Heart right ventricle (tissue), 16 donors: ENCODE results near the gene CTBP2. TPM values are rescaled to one million over a fixed set of nuclear protein-coding genes. Genes with fewer than 3 reads are reported as not detected.

Experiments used
- ATAC-seq, 8 donors: fragments of 200-7000 bp; cut with Tn5 transposase; one replicate each; pipeline ENCODE4 v1.9.1; 2020; ENCODE audit warnings: mild to moderate bottlenecking in 8 of 8, moderate library complexity in 8 of 8, moderate number of reproducible peaks in 1 of 8
- DNase-seq, 2 donors: peaks; one replicate each; pipeline ENCODE4 v3.0.0-alpha.2; 2020
- H3K27ac ChIP-seq, 10 donors: fragments of 200-600 bp; sonication (generic) in 2 of 10; one replicate each; pipeline versions ENCODE4 v1.5.0 to v1.8.0; 2020 to 2022; ENCODE audit warnings: mild to moderate bottlenecking in 3 of 10
- H3K27me3 ChIP-seq, 7 donors: fragments of 200-600 bp; one replicate each; pipeline ENCODE4 v1.8.0; 2021 to 2022; ENCODE audit warnings: mild to moderate bottlenecking in 2 of 7
- H3K36me3 ChIP-seq, 9 donors: fragments of 200-600 bp; sonication (generic) in 1 of 9; one replicate each; pipeline versions ENCODE4 v1.5.0 to v1.8.0; 2020 to 2022; ENCODE audit warnings: mild to moderate bottlenecking in 2 of 9
- H3K4me1 ChIP-seq, 9 donors: fragments of 200-600 bp; sonication (generic) in 1 of 9; one replicate each; pipeline versions ENCODE4 v1.5.0 to v1.8.0; 2020 to 2022; ENCODE audit warnings: mild to moderate bottlenecking in 4 of 9
- H3K4me3 ChIP-seq, 10 donors: fragments of 200-600 bp; sonication (generic) in 2 of 10; one replicate each; pipeline versions ENCODE4 v1.5.0 to v1.8.0; 2020 to 2022; ENCODE audit warnings: mild to moderate bottlenecking in 7 of 10, moderate library complexity in 2 of 10
- H3K9me3 ChIP-seq, 11 donors: fragments of 200-600 bp in 10 of 11; sonication (generic) in 2 of 11; one replicate each; pipeline versions ENCODE4 v1.5.0 to v1.8.0; 2013 to 2022; ENCODE audit warnings: mild to moderate bottlenecking in 2 of 11, control low read depth in 1 of 11, moderate library complexity in 1 of 11
- CTCF ChIP-seq, 9 donors: fragments of 200-600 bp; sonication (generic) in 2 of 9; IDR thresholded peaks; one replicate each; pipeline versions ENCODE4 v1.5.0 to v1.8.0; 2021 to 2022; ENCODE audit warnings: antibody characterized with exemption in 9 of 9, mild to moderate bottlenecking in 5 of 9, moderate library complexity in 1 of 9
- WGBS, 2 donors: extraction: QIAGEN DNeasy Blood & Tissue Kit; methylation state at CpG; one replicate each; pipeline ENCODE4 v1.1.7; 2013; ENCODE audit warnings: inconsistent platforms in 1 of 2; 5-methylcytosine and 5-hydroxymethylcytosine counted together
- intact Hi-C, 10 donors: fragments of 100-400 bp; cut with DNase I; formaldehyde crosslinking; loops; one replicate each; pipeline versions ENCODE4 v1.11.1 to v1.14.2; 2022
- polyA plus RNA-seq, 2 donors: library from polyadenylated mRNA; stranded (reverse); fragments of 200-250 nt; gene quantifications; one replicate each; pipeline ENCODE4 v1.2.3, GENCODE V29; 2013
- total RNA-seq, 10 donors: library from RNA; stranded (reverse); fragmentation: NEBNext Ultra II Directional in 3 of 10; extraction: Animal tissue kit (Norgen Biotek cat#: 25700) in 3 of 10; gene quantifications; one replicate each; pipeline versions ENCODE4 v1.2.1 to v1.2.4, GENCODE V29; 2021 to 2023
- donor health status: Arrhythmogenic right ventricular cardiomyopathy.
- donor health status: ischemic (EF 13 %, LVEDD 7.1; RV severe dilation, severe dysfunction).
- donor health status: healthy with polysubstance abuse.
- donor health status: DM: no; HTN: yes; CAD: no.
- donor health status: DM: no; HTN: no; CAD: no.
- donor health status: ischemic (EF 25% LVEDD 6.9; RV normal size, moderate dysfunction).
- donor health status: ischemic (EF 25% LVEDD 5.7; RV mildly dilated, moderate dysfunction).
- donor health status: healthy.
- donor health status: DM: yes; HTN: yes; CAD: no.
- donor health status: Ischemic cardiomyopathy.
- donor health status: ischemic (EF 35%, LVEDD 5.7; RV mildly dilated, moderate dysfunction).
- donor health status: nonischemic (EF 11% LVEDD 7.7; RV severe dilation, severe dysfunction).
- donor health status: DM: yes; HTN: yes; CAD: no.
- donor health status: PGD.
- donor health status: ischemic (EF 29% LVEDD 5.4; RV normal size, mild dysfunction).
- donor health status: nonischemic (EF 23%, LVEDD 6.1; RV moderate dilation, normal function).

CTBP2 gene
- total and polyA plus RNA-seq, 12 donors, result 14.7 to 36.2 (median 26.0) TPM

GRCh38 chr10:125206623-125207022 lies 46.3 kb upstream of the CTBP2 start:
- DNase-seq (no peak), ATAC-seq (no peak)
- peaks cover 0 to 5% (median 0%) of the 10 kb centered on the region in 9 donors for H3K4me1 ChIP-seq
- no peaks in the 10 kb centered on the region for H3K27me3 ChIP-seq
- TF ChIP-seq CTCF (IDR thresholded peaks at IDR 0.05), result no peak
- intact Hi-C loops, result no loop called here
- no peaks in the 10 kb centered on the region for H3K36me3 ChIP-seq
- H3K4me3 ChIP-seq, result no peak overlapping the region
- 96% methylated on average over 5 of the region's 5 CpGs for WGBS, 2 donors
- H3K9me3 ChIP-seq, result no peaks in the 10 kb centered on the region
- H3K27ac ChIP-seq, result no peak overlapping the region

GRCh38 chr10:125205431-125205830 lies 45.1 kb upstream of the CTBP2 start:
- H3K27me3 ChIP-seq, result no peaks in the 10 kb centered on the region
- no peak overlapping the region for H3K27ac ChIP-seq
- no peak for TF ChIP-seq CTCF (IDR thresholded peaks at IDR 0.05)
- ATAC-seq (no peak), DNase-seq (no peak)
- WGBS, 2 donors, result 76 to 78% methylated on average over 2 of the region's 2 CpGs
- H3K9me3 ChIP-seq, result no peaks in the 10 kb centered on the region
- intact Hi-C loops, result no loop called here
- no peaks in the 10 kb centered on the region for H3K36me3 ChIP-seq
- H3K4me1 ChIP-seq, result peaks cover 0 to 5% (median 0%) of the 10 kb centered on the region in 9 donors
- H3K4me3 ChIP-seq, result no peak overlapping the region

GRCh38 chr10:125204400-125204799 lies 44.0 kb upstream of the CTBP2 start:
- ATAC-seq (no peak), DNase-seq (no peak)
- Histone ChIP-seq H3K4me1 (peaks cover 0 to 4% (median 0%) of the 10 kb centered on the region in 9 donors), H3K27me3 (peaks cover 0 to 6% (median 0%) of the 10 kb centered on the region in 7 donors), H3K36me3 (no peaks in the 10 kb centered on the region), H3K27ac (no peak overlapping the region), H3K4me3 (no peak overlapping the region), H3K9me3 (no peaks in the 10 kb centered on the region)
- intact Hi-C loops, result no loop called here
- 84 to 87% methylated on average over 5 of the region's 5 CpGs for WGBS, 2 donors
- no peak for TF ChIP-seq CTCF (IDR thresholded peaks at IDR 0.05)

- no peaks in the 10 kb centered on the region for H3K9me3 ChIP-seq
- no peaks in the 10 kb centered on the region for H3K4me1 ChIP-seq
- intact Hi-C loops, result no loop called here
- ATAC-seq (no peak), DNase-seq (no peak)
- H3K27ac ChIP-seq, result no peak overlapping the region
- no peak overlapping the region for H3K4me3 ChIP-seq
- H3K36me3 ChIP-seq, result no peaks in the 10 kb centered on the region
- H3K27me3 ChIP-seq, result peaks cover 0 to 6% (median 0%) of the 10 kb centered on the region in 7 donors
- WGBS, 2 donors, result 87 to 90% methylated on average over 10 of the region's 10 CpGs
- TF ChIP-seq CTCF (IDR thresholded peaks at IDR 0.05), result no peak
Observed at GRCh38 chr10:125203186-125203800, 42.9 kb upstream of the CTBP2 start.
